Thymus (tissue), 11 donors: ENCODE measurements around the gene ADPRH. TPM values are rescaled to one million over a fixed set of nuclear protein-coding genes. Genes with fewer than 3 reads are reported as not detected.

Source experiments
- DNase-seq, 9 donors: peaks; one replicate each; pipeline ENCODE4 v3.0.0-alpha.2; 2013; ENCODE audit warnings: low spot score in 9 of 9, low read depth in 6 of 9, missing footprints in 1 of 9
- H3K27ac ChIP-seq, 2 donors: one replicate each; pipeline ENCODE4 v1.5.1; 2013; ENCODE audit warnings: control low read depth in 1 of 2, low read depth in 1 of 2, low read length in 1 of 2, mild to moderate bottlenecking in 1 of 2, moderate library complexity in 1 of 2
- H3K27me3 ChIP-seq, 2 donors: one replicate each; pipeline ENCODE4 v1.5.1; 2013; ENCODE audit warnings: low read length in 1 of 2; ENCODE audit not compliant: control insufficient read depth in 2 of 2, insufficient read depth in 1 of 2
- H3K36me3 ChIP-seq, 2 donors: one replicate each; pipeline ENCODE4 v1.5.1; 2013; ENCODE audit warnings: low read length in 1 of 2, mild to moderate bottlenecking in 1 of 2, moderate library complexity in 1 of 2; ENCODE audit not compliant: control insufficient read depth in 2 of 2, insufficient read depth in 2 of 2
- H3K4me1 ChIP-seq, 2 donors: one replicate each; pipeline ENCODE4 v1.5.1; 2013; ENCODE audit warnings: low read length in 2 of 2; ENCODE audit not compliant: control insufficient read depth in 2 of 2, insufficient read depth in 2 of 2
- H3K4me3 ChIP-seq, 2 donors: one replicate each; pipeline ENCODE4 v1.5.1; 2013; ENCODE audit warnings: low read length in 2 of 2, control low read depth in 1 of 2, mild to moderate bottlenecking in 1 of 2
- H3K9me3 ChIP-seq, 2 donors: one replicate each; pipeline ENCODE4 v1.5.1; 2013; ENCODE audit warnings: low read length in 1 of 2, mild to moderate bottlenecking in 1 of 2; ENCODE audit not compliant: control insufficient read depth in 2 of 2, insufficient read depth in 1 of 2
- WGBS: extraction: QIAGEN DNeasy Blood & Tissue Kit; methylation state at CpG from one replicate; pipeline ENCODE4 v1.1.7; 2013; 5-methylcytosine and 5-hydroxymethylcytosine counted together
- polyA plus RNA-seq: library from polyadenylated mRNA; stranded (reverse); fragments of 200-250 nt; gene quantifications from one replicate; pipeline ENCODE4 v1.2.3, GENCODE V29; 2013
- total RNA-seq: library from RNA; stranded (reverse); fragments of 120-200 nt; gene quantifications from one replicate; pipeline ENCODE4 v1.2.4, GENCODE V29; 2013
- donor health status: healthy.

ADPRH gene
- total and polyA plus RNA-seq, 2 donors = 2.5 to 8.2 TPM

- Histone ChIP-seq H3K36me3 (no peaks in the 10 kb centered on the region), H3K4me3 (no peak overlapping the region), H3K9me3 (no peaks in the 10 kb centered on the region), H3K4me1 (peaks cover 0 to 2% of the 10 kb centered on the region in 2 donors), H3K27me3 (no peaks in the 10 kb centered on the region), H3K27ac (peak overlapping the region in 1 of 2 donors; percentile 52)
- no peak for DNase-seq
- WGBS = 44% methylated on average over 4 of the region's 4 CpGs
Measured at GRCh38 chr3:119628390-119628789, 49.1 kb downstream of the ADPRH start.

- H3K27me3 ChIP-seq = no peaks in the 10 kb centered on the region
- H3K4me1 ChIP-seq = peaks cover 0 to 2% of the 10 kb centered on the region in 2 donors
- 92% methylated on average over 1 of the region's 1 CpG for WGBS
- H3K9me3 ChIP-seq = no peaks in the 10 kb centered on the region
- H3K27ac ChIP-seq = peak overlapping the region; percentile 47 to 52
- H3K36me3 ChIP-seq = no peaks in the 10 kb centered on the region
- DNase-seq = peak in 1 of 9 donors; percentile 22
- H3K4me3 ChIP-seq = no peak overlapping the region
Measured at GRCh38 chr3:119628816-119629445, 49.6 kb downstream of the ADPRH start.

- H3K4me3 ChIP-seq = no peak overlapping the region
- no peaks in the 10 kb centered on the region for H3K27me3 ChIP-seq
- H3K9me3 ChIP-seq = no peaks in the 10 kb centered on the region
- H3K27ac ChIP-seq = peak overlapping the region in 1 of 2 donors; percentile 71
- peaks cover 0 to 2% of the 10 kb centered on the region in 2 donors for H3K4me1 ChIP-seq
- DNase-seq = no peak
- H3K36me3 ChIP-seq = no peaks in the 10 kb centered on the region
- 89% methylated on average over 8 of the region's 8 CpGs for WGBS
Measured at GRCh38 chr3:119630128-119630879, 51.0 kb downstream of the ADPRH start.

- Histone ChIP-seq H3K4me3 (no peak overlapping the region), H3K27ac (no peak overlapping the region), H3K9me3 (no peaks in the 10 kb centered on the region), H3K4me1 (peaks cover 0 to 2% of the 10 kb centered on the region in 2 donors), H3K36me3 (no peaks in the 10 kb centered on the region), H3K27me3 (no peaks in the 10 kb centered on the region)
- no peak for DNase-seq
- 95% methylated on average over 7 of the region's 7 CpGs for WGBS
Measured at GRCh38 chr3:119630880-119631329, 51.6 kb downstream of the ADPRH start.

GRCh38 chr3:119631516-119631915 is 52.2 kb downstream of the ADPRH start:
- Histone ChIP-seq H3K4me3 (no peak overlapping the region), H3K9me3 (no peaks in the 10 kb centered on the region), H3K4me1 (peaks cover 0 to 2% of the 10 kb centered on the region in 2 donors), H3K36me3 (no peaks in the 10 kb centered on the region), H3K27me3 (no peaks in the 10 kb centered on the region), H3K27ac (no peak overlapping the region)
- 94% methylated on average over 3 of the region's 3 CpGs for WGBS
- no peak for DNase-seq

- WGBS = 94% methylated on average over 4 of the region's 4 CpGs
- Histone ChIP-seq H3K27ac (no peak overlapping the region), H3K4me1 (no peaks in the 10 kb centered on the region), H3K36me3 (no peaks in the 10 kb centered on the region), H3K27me3 (no peaks in the 10 kb centered on the region), H3K4me3 (no peak overlapping the region), H3K9me3 (no peaks in the 10 kb centered on the region)
- DNase-seq = no peak
Measured at GRCh38 chr3:119632216-119632615, 52.9 kb downstream of the ADPRH start.

- Histone ChIP-seq H3K4me3 (no peak overlapping the region), H3K27ac (no peak overlapping the region), H3K4me1 (peaks cover 0 to 3% of the 10 kb centered on the region in 2 donors), H3K27me3 (no peaks in the 10 kb centered on the region), H3K36me3 (no peaks in the 10 kb centered on the region), H3K9me3 (no peaks in the 10 kb centered on the region)
- DNase-seq = no peak
- WGBS = 87% methylated on average over 4 of the region's 4 CpGs
Measured at GRCh38 chr3:119632829-119633228, 53.5 kb downstream of the ADPRH start.

GRCh38 chr3:119635719-119636118 is 56.4 kb downstream of the ADPRH start:
- WGBS = 94% methylated on average over 10 of the region's 10 CpGs
- Histone ChIP-seq H3K36me3 (peaks cover 0 to 3% of the 10 kb centered on the region in 2 donors), H3K9me3 (no peaks in the 10 kb centered on the region), H3K27ac (no peak overlapping the region), H3K27me3 (no peaks in the 10 kb centered on the region), H3K4me3 (no peak overlapping the region), H3K4me1 (peaks cover 0 to 12% of the 10 kb centered on the region in 2 donors)
- DNase-seq = no peak

- WGBS = 90% methylated on average over 1 of the region's 1 CpG
- Histone ChIP-seq H3K4me1 (peaks cover 0 to 12% of the 10 kb centered on the region in 2 donors), H3K9me3 (no peaks in the 10 kb centered on the region), H3K36me3 (peaks cover 0 to 3% of the 10 kb centered on the region in 2 donors), H3K27me3 (no peaks in the 10 kb centered on the region), H3K4me3 (no peak overlapping the region), H3K27ac (no peak overlapping the region)
- DNase-seq = no peak
Measured at GRCh38 chr3:119636249-119636648, 57.0 kb downstream of the ADPRH start.
